ENCODE measurements around the gene SKA3. TPM values are rescaled to one million over a fixed set of nuclear protein-coding genes. Genes with fewer than 3 reads are reported as not detected.

The SKA3 gene
- total RNA-seq, 2 donors from 2014 or later, result under 0.01 TPM; not detected in 1

- WGBS, 2 donors, result 73 to 79% methylated on average over 6 of the region's 6 CpGs
Observed at GRCh38 chr13:21116141-21116540, 60.2 kb downstream of the SKA3 start.

GRCh38 chr13:21115231-21115630 is 61.1 kb downstream of the SKA3 start:
- WGBS, 2 donors, result 67 to 75% methylated on average over 3 of the region's 3 CpGs

More at GRCh38 chr13:21116141-21116540, 60.2 kb downstream of the SKA3 start:
- Histone ChIP-seq H3K9me3 (no peaks in the 10 kb centered on the region), H3K36me3 (replicated peaks in 1 of 2; ENCODE audit: insufficient read depth in 1 of 2, low read depth in 2 of 2) (no peaks in the 10 kb centered on the region), H3K27ac (no peak overlapping the region), H3K4me3 (no peak overlapping the region), H3K27me3 (no peaks in the 10 kb centered on the region), H3K4me1 (no peaks in the 10 kb centered on the region)
- DNase-seq, result no peak
- intact Hi-C loops (cut with DNase I), result no loop called here
- no peak for TF ChIP-seq POLR2A (IDR thresholded peaks at IDR 0.05)
- TF ChIP-seq CTCF (IDR thresholded peaks at IDR 0.05), result no peak
- ATAC-seq, result no peak

GRCh38 chr13:21111546-21111945 is 64.8 kb downstream of the SKA3 start:
- WGBS, 2 donors, result 60 to 74% methylated on average over 3 to 4 of the region's 8 CpGs

More at GRCh38 chr13:21115231-21115630, 61.1 kb downstream of the SKA3 start:
- Histone ChIP-seq H3K4me1 (no peaks in the 10 kb centered on the region), H3K4me3 (no peak overlapping the region), H3K27ac (no peak overlapping the region), H3K27me3 (no peaks in the 10 kb centered on the region), H3K36me3 (replicated peaks in 1 of 2; ENCODE audit: insufficient read depth in 1 of 2, low read depth in 2 of 2) (no peaks in the 10 kb centered on the region), H3K9me3 (no peaks in the 10 kb centered on the region)
- intact Hi-C loops (cut with DNase I), result no loop called here
- ATAC-seq, result no peak
- TF ChIP-seq POLR2A (IDR thresholded peaks at IDR 0.05), result no peak
- no peak for DNase-seq

GRCh38 chr13:21109168-21109567 is 67.2 kb downstream of the SKA3 start:
- H3K4me1 ChIP-seq, result no peaks in the 10 kb centered on the region
- no peaks in the 10 kb centered on the region for H3K27me3 ChIP-seq
- H3K27ac ChIP-seq, result no peak overlapping the region
- no peaks in the 10 kb centered on the region for H3K36me3 ChIP-seq (replicated peaks in 1 of 2; ENCODE audit: insufficient read depth in 1 of 2, low read depth in 2 of 2)
- TF ChIP-seq POLR2A (IDR thresholded peaks at IDR 0.05), result no peak
- TF ChIP-seq CTCF (IDR thresholded peaks at IDR 0.05), result no peak
- intact Hi-C loops (cut with DNase I), result loop anchor here (5.0 to 10.0 kb wide), 2 partner anchors 164 to 373 kb away; no protein-coding TSS in a partner anchor
- H3K4me3 ChIP-seq, result no peak overlapping the region
- ATAC-seq, result no peak
- no peaks in the 10 kb centered on the region for H3K9me3 ChIP-seq
- 61 to 71% methylated on average over 7 of the region's 7 CpGs for WGBS, 2 donors
- no peak for DNase-seq

More at GRCh38 chr13:21111546-21111945, 64.8 kb downstream of the SKA3 start:
- ATAC-seq, result no peak
- H3K4me3 ChIP-seq, result no peak overlapping the region
- no peak for DNase-seq
- H3K36me3 ChIP-seq (replicated peaks in 1 of 2; ENCODE audit: insufficient read depth in 1 of 2, low read depth in 2 of 2), result no peaks in the 10 kb centered on the region
- H3K4me1 ChIP-seq, result no peaks in the 10 kb centered on the region
- H3K27ac ChIP-seq, result no peak overlapping the region
- H3K27me3 ChIP-seq, result no peaks in the 10 kb centered on the region
- intact Hi-C loops (cut with DNase I), result no loop called here
- TF ChIP-seq CTCF (IDR thresholded peaks at IDR 0.05) (no peak), POLR2A (IDR thresholded peaks at IDR 0.05) (no peak)
- H3K9me3 ChIP-seq, result no peaks in the 10 kb centered on the region

- TF ChIP-seq CTCF (IDR thresholded peaks at IDR 0.05) (no peak), POLR2A (IDR thresholded peaks at IDR 0.05) (no peak)
- 17 to 27% methylated on average over 4 of the region's 4 CpGs for WGBS, 2 donors
- Histone ChIP-seq H3K4me3 (no peak overlapping the region), H3K36me3 (replicated peaks in 1 of 2; ENCODE audit: insufficient read depth in 1 of 2, low read depth in 2 of 2) (no peaks in the 10 kb centered on the region), H3K9me3 (no peaks in the 10 kb centered on the region), H3K27ac (no peak overlapping the region), H3K27me3 (no peaks in the 10 kb centered on the region), H3K4me1 (no peaks in the 10 kb centered on the region)
- intact Hi-C loops (cut with DNase I), result loop anchor here (5.0 to 10.0 kb wide), 2 partner anchors 161 to 376 kb away; no protein-coding TSS in a partner anchor
- no peak for ATAC-seq
- DNase-seq, result no peak
Observed at GRCh38 chr13:21106089-21106488, 70.3 kb downstream of the SKA3 start.
